Measurements from ENCODE around the gene PTPRN2. TPM values are rescaled to one million over a fixed set of nuclear protein-coding genes. Genes with fewer than 3 reads are reported as not detected.

The PTPRN2 gene
- total and polyA plus RNA-seq, 2 donors (not counting 3 experiments of a cell fraction or from before 2014, with no cell fraction given), result 0.62 to 0.88 TPM

- no TSS peak for BruUV-seq (replicated peaks)
- no peak overlapping the region for H3K4me2 ChIP-seq (ENCODE audit: insufficient read depth, low read length)
- ChIA-PET POLR2A (no interaction called here), CTCF (interaction anchor here (0.9 kb wide), 1 partner anchor 12 kb away, joined by 3 read pairs; no protein-coding TSS in a partner anchor)
- dilution Hi-C loops (cut with MboI; ENCODE audit: extremely low pct_ligation_motif_present, low sequenced_read_pairs), result no loop called here
- no peaks in the 10 kb centered on the region for H3K79me2 ChIP-seq (ENCODE audit: control insufficient read depth, insufficient read depth, low read length)
- H3K27ac ChIP-seq (ENCODE audit: insufficient read depth, low read depth, low read length), result no peak overlapping the region
- no peak for TF ChIP-seq FOS (IDR thresholded peaks at IDR 0.05; ENCODE audit: borderline replicate concordance, insufficient read depth, low read length)
- no peak for TF ChIP-seq EZH2 (IDR thresholded peaks at IDR 0.05; ENCODE audit: borderline replicate concordance, low read depth, low read length, severe bottlenecking)
- TF ChIP-seq JUN (IDR thresholded peaks at IDR 0.05; ENCODE audit: borderline replicate concordance, insufficient read depth, insufficient read length, low read depth), result no peak
- no peak for TF ChIP-seq POLR2A (IDR thresholded peaks at IDR 0.05; ENCODE audit: low read depth, low read length)
- no peak for TF ChIP-seq CTCF (IDR thresholded peaks at IDR 0.05; ENCODE audit: extremely low read depth in 1 of 2, insufficient read depth in 1 of 2, low read depth in 1 of 2, low read length in 2 of 2)
- no peak for TF ChIP-seq GATA2 (IDR thresholded peaks at IDR 0.05; ENCODE audit: insufficient read depth, insufficient read length, low read depth, low read length)
- no peak for TF ChIP-seq MYC (IDR thresholded peaks at IDR 0.05; ENCODE audit: low read depth, low read length)
- TF ChIP-seq POLR2AphosphoS5 (IDR thresholded peaks at IDR 0.05; ENCODE audit: insufficient read depth, low read depth, low read length), result no peak
- TF ChIP-seq MAX (IDR thresholded peaks at IDR 0.05; ENCODE audit: insufficient read depth, insufficient read length), result no peak
- H3K36me3 ChIP-seq (ENCODE audit: control insufficient read depth in 2 of 2, extremely low read depth in 1 of 2, insufficient read depth in 2 of 2, low read length in 2 of 2), result no peaks in the 10 kb centered on the region
- FAIRE-seq (no peak), DNase-seq (ENCODE audit: low read depth, low spot score) (no peak)
- H3K9ac ChIP-seq (replicated peaks; ENCODE audit: extremely low read depth, insufficient read depth, low read length), result no peak overlapping the region
- no peaks in the 10 kb centered on the region for H3K9me3 ChIP-seq (replicated peaks; ENCODE audit: control insufficient read depth, insufficient read depth, low read length)
- H3K4me3 ChIP-seq (replicated peaks in 1 of 3; ENCODE audit: insufficient read depth in 1 of 3, low read depth in 1 of 3, low read length in 3 of 3), result no peak overlapping the region
- H3K4me1 ChIP-seq (ENCODE audit: control insufficient read depth, extremely low read depth, insufficient read depth, low read length), result no peaks in the 10 kb centered on the region
- intact Hi-C loops (cut with micrococcal nuclease), result no loop called here
- no peaks in the 10 kb centered on the region for H4K20me1 ChIP-seq (replicated peaks; ENCODE audit: control insufficient read depth, extremely low read depth, insufficient read depth, low read length)
- H3K9me1 ChIP-seq (replicated peaks; ENCODE audit: control insufficient read depth, extremely low read depth, insufficient read depth, low read length), result no peaks in the 10 kb centered on the region
- H2AFZ ChIP-seq (ENCODE audit: low read depth, low read length), result no peak overlapping the region
- H3K27me3 ChIP-seq (ENCODE audit: control insufficient read depth in 2 of 2, insufficient read depth in 2 of 2, low read length in 2 of 2), result no peaks in the 10 kb centered on the region
These were observed 189.7 kb downstream of the PTPRN2 start for GRCh38 chr7:158397885-158398284.

Measured in endothelial cell of umbilical vein (primary cell).